Smooth muscle cell (in vitro differentiated cells): ENCODE results near the gene NCBP1. TPM values are rescaled to one million over a fixed set of nuclear protein-coding genes. Genes with fewer than 3 reads are reported as not detected.

Source experiments
- DNase-seq: peaks from one replicate; lab custom pipeline; 2025; ENCODE audit not compliant: unreplicated experiment; lab: John Stamatoyannopoulos, UW
- H2AFZ ChIP-seq: fragments of 200-600 bp; sonication (generic); 2 replicates; pipeline ENCODE4 v1.6.0; 2016; ENCODE audit warnings: antibody characterized with exemption, low read depth, mild to moderate bottlenecking
- H3F3A ChIP-seq: fragments of 200-600 bp; sonication (generic); 2 replicates; pipeline ENCODE4 v1.6.0; 2017; ENCODE audit warnings: antibody characterized with exemption, low read depth
- H3K27ac ChIP-seq: fragments of 200-600 bp; sonication (generic); 2 replicates; pipeline ENCODE4 v1.5.1; 2016; ENCODE audit warnings: low read depth, mild to moderate bottlenecking
- H3K27me3 ChIP-seq: fragments of 200-600 bp; sonication (generic); 2 replicates; pipeline ENCODE4 v1.6.1; 2016; ENCODE audit warnings: low read depth, mild to moderate bottlenecking
- H3K36me3 ChIP-seq: fragments of 200-600 bp; sonication (generic); 2 replicates; pipeline ENCODE4 v1.5.1; 2016; ENCODE audit warnings: low read depth
- H3K4me1 ChIP-seq: fragments of 200-600 bp; sonication (generic); 2 replicates; pipeline ENCODE4 v1.5.1; 2016; ENCODE audit warnings: low read depth
- H3K4me2 ChIP-seq: fragments of 200-600 bp; sonication (generic); 2 replicates; pipeline ENCODE4 v1.6.0; 2016; ENCODE audit warnings: mild to moderate bottlenecking
- H3K4me3 ChIP-seq: fragments of 200-600 bp; sonication (generic); 2 replicates; pipeline ENCODE4 v1.5.1; 2016; ENCODE audit warnings: mild to moderate bottlenecking
- H3K79me2 ChIP-seq: fragments of 200-600 bp; sonication (generic); 2 replicates; pipeline ENCODE4 v1.6.0; 2016; ENCODE audit warnings: low read depth, mild to moderate bottlenecking
- H3K9ac ChIP-seq: fragments of 200-600 bp; sonication (generic); 2 replicates; pipeline ENCODE4 v1.6.0; 2016; ENCODE audit warnings: low read depth
- H3K9me3 ChIP-seq: fragments of 200-600 bp; sonication (generic); replicated peaks from 2 replicates; pipeline ENCODE4 v1.5.1; 2016; ENCODE audit warnings: low read depth
- H4K20me1 ChIP-seq: fragments of 200-600 bp; sonication (generic); 2 replicates; pipeline ENCODE4 v1.6.0; 2016; ENCODE audit warnings: low read depth
- WGBS: methylation state at CpG from one replicate; pipeline ENCODE4 v1.1.7; 2016; ENCODE audit warnings: low lambda C conversion rate; 5-methylcytosine and 5-hydroxymethylcytosine counted together
- polyA plus RNA-seq: library from polyadenylated mRNA; unstranded; fragments of >200 nt; fragmentation: Nextera tagmentation; extraction: Ambion mirVana; gene quantifications from 2 replicates; pipeline ENCODE4 v1.2.1, GENCODE V29; 2016
- total RNA-seq: library from RNA; depleted of rRNA; stranded (reverse); fragments of >200 nt; gene quantifications from 2 replicates; pipeline ENCODE4 v1.2.3, GENCODE V29; 2014
- TF ChIP-seq, protein P1 (sequence below): fragments of 200-600 bp; sonication (generic); IDR thresholded peaks from 2 replicates; pipeline ENCODE4 v1.5.1; 2017; ENCODE audit warnings: borderline replicate concordance, mild to moderate bottlenecking, antibody characterized with exemption; ENCODE audit not compliant: insufficient read depth, poor library complexity, severe bottlenecking

NCBP1 gene
- total and polyA plus RNA-seq, 2 experiments from 2014 or later, result 21.2 to 29.5 TPM

DNA sequence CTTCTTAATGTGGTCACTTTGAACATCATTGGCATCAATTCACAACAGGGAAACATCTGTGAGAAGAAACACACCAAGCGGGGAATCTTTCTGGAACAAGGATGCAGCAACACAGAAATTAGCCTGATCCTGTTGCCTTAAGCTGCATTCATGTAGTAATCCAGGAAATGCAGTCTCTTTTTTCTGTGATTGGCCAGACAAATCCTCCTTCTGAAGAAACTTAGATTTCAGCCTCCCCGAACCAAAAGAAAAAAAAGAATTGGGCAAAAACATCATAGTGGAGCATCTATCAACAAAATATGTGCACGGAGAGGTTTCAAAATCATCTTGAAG lies 70.7 kb downstream of the NCBP1 start:
- DNase-seq, result no peak
- H4K20me1 ChIP-seq, result no peaks in the 10 kb centered on the region
- 63% methylated on average over 3 of the region's 3 CpGs for WGBS
- peak overlapping the region; percentile 54 for H3K4me2 ChIP-seq
- H3K27me3 ChIP-seq, result no peaks in the 10 kb centered on the region
- H3K79me2 ChIP-seq, result no peaks in the 10 kb centered on the region
- TF ChIP-seq, protein P1, sequence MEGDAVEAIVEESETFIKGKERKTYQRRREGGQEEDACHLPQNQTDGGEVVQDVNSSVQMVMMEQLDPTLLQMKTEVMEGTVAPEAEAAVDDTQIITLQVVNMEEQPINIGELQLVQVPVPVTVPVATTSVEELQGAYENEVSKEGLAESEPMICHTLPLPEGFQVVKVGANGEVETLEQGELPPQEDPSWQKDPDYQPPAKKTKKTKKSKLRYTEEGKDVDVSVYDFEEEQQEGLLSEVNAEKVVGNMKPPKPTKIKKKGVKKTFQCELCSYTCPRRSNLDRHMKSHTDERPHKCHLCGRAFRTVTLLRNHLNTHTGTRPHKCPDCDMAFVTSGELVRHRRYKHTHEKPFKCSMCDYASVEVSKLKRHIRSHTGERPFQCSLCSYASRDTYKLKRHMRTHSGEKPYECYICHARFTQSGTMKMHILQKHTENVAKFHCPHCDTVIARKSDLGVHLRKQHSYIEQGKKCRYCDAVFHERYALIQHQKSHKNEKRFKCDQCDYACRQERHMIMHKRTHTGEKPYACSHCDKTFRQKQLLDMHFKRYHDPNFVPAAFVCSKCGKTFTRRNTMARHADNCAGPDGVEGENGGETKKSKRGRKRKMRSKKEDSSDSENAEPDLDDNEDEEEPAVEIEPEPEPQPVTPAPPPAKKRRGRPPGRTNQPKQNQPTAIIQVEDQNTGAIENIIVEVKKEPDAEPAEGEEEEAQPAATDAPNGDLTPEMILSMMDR, result no peak
- H3F3A ChIP-seq, result peaks cover 5% of the 10 kb centered on the region
- H3K4me3 ChIP-seq, result no peak overlapping the region
- no peak overlapping the region for H2AFZ ChIP-seq
- H3K9ac ChIP-seq, result no peak overlapping the region
- H3K36me3 ChIP-seq, result no peaks in the 10 kb centered on the region
- no peaks in the 10 kb centered on the region for H3K9me3 ChIP-seq
- peak overlapping the region; percentile 93 for H3K27ac ChIP-seq
- H3K4me1 ChIP-seq, result no peaks in the 10 kb centered on the region

DNA sequence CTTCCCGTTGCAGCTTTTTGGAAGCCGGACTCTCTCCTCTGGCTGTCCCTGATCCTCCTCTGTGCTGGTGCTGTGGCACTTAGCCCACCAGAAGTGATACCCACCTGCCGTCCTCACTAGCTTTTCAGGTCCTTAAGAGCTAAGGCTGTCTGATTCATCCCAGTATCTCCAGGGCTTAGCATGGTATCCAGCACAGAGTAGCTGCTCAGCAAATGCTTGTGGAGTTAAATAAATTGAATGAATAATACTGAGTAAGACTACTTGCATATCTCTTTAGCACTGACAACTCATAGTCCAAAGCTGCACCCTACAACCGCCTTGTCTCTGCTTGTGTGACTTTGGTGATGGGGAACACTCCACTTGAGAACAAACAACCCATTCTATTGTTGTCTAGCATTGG lies 71.2 kb downstream of the NCBP1 start:
- no peak overlapping the region for H2AFZ ChIP-seq
- no peaks in the 10 kb centered on the region for H3K27me3 ChIP-seq
- H4K20me1 ChIP-seq, result no peaks in the 10 kb centered on the region
- peak overlapping the region; percentile 93 for H3K27ac ChIP-seq
- WGBS, result 88% methylated on average over 4 of the region's 4 CpGs
- no peak overlapping the region for H3K9ac ChIP-seq
- peak overlapping the region; percentile 54 for H3K4me2 ChIP-seq
- H3K36me3 ChIP-seq, result no peaks in the 10 kb centered on the region
- H3K9me3 ChIP-seq, result no peaks in the 10 kb centered on the region
- H3F3A ChIP-seq, result peaks cover 5% of the 10 kb centered on the region
- TF ChIP-seq, protein P1, result no peak
- H3K4me1 ChIP-seq, result no peaks in the 10 kb centered on the region
- no peak overlapping the region for H3K4me3 ChIP-seq
- no peak for DNase-seq
- H3K79me2 ChIP-seq, result no peaks in the 10 kb centered on the region

DNA sequence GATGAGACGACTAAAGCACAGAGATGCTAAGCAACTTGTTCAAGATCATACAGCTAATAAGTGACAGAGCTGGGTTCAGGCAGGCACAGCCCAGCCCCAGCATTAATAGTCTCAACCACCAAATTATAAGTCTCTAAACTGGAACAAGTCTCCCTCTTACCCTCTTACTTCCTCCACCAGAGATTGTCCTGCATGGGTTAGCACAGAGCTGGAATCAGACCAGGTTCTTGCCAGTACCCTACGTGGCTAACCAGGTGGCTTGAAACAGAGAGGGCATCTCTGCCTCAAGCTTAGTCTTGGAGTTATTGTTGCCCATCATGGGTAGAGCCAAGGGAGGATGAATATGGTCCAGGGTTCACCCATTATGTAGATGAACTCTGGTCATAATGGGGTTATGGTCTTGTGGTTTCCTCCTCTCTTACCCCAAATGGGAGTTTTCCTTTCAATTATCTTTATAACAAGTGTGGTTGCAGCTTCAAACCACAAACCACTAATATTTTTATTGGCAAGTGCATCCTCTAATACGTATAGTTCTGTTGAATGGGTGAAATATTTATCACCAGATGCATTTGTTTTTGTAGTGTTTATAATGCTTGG lies 71.8 kb downstream of the NCBP1 start:
- Histone ChIP-seq H3K9ac (no peak overlapping the region), H3K9me3 (no peaks in the 10 kb centered on the region), H3K27ac (no peak overlapping the region), H3K27me3 (no peaks in the 10 kb centered on the region), H3K36me3 (no peaks in the 10 kb centered on the region), H3F3A (peaks cover 5% of the 10 kb centered on the region), H2AFZ (no peak overlapping the region), H3K4me2 (no peak overlapping the region), H3K4me3 (no peak overlapping the region), H4K20me1 (no peaks in the 10 kb centered on the region), H3K79me2 (no peaks in the 10 kb centered on the region), H3K4me1 (no peaks in the 10 kb centered on the region)
- no peak for DNase-seq
- WGBS, result 66% methylated on average over 3 of the region's 3 CpGs
- TF ChIP-seq, protein P1, result no peak

DNA sequence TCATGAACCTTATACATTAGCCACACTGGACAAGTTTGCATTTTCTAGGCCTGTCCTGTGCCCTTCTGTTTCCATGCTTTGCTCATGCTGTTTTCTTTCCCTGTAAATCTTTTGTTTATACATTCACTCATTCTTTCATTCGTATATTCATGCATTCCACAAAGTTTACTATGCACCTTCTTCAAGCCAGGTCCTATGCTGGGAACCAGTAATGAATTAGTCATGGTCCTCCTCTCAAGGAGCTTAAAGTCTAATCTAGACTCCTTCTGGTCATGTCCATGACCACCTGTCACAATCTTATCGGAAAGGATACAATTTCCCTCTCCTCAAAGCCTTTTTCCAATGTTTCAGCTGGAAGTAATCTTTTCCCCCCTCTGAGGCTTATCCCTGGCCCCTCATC lies 72.6 kb downstream of the NCBP1 start:
- H3K36me3 ChIP-seq, result no peaks in the 10 kb centered on the region

More for the DNA sequence above, 72.6 kb downstream of the NCBP1 start:
- TF ChIP-seq, protein P1, result no peak
- Histone ChIP-seq H3K4me3 (no peak overlapping the region), H3F3A (peaks cover 5% of the 10 kb centered on the region), H3K9ac (no peak overlapping the region), H3K27ac (no peak overlapping the region), H3K4me1 (no peaks in the 10 kb centered on the region), H3K27me3 (no peaks in the 10 kb centered on the region), H4K20me1 (no peaks in the 10 kb centered on the region), H2AFZ (no peak overlapping the region), H3K9me3 (no peaks in the 10 kb centered on the region), H3K4me2 (no peak overlapping the region), H3K79me2 (no peaks in the 10 kb centered on the region)
- DNase-seq, result no peak
- WGBS, result 82% methylated on average over 2 of the region's 2 CpGs
